Inferior parietal cortex (tissue), 1 donor: ENCODE data around the gene RAB3IL1.

Source experiments
- DNase-seq: peaks from one replicate; pipeline ENCODE4 v3.0.0-alpha.2; 2016; ENCODE audit errors: extremely low spot score

The RAB3IL1 gene

GRCh38 chr11:61919705-61920631, 2.6 kb upstream of the RAB3IL1 start:
- no peak for DNase-seq

- no peak for DNase-seq
Measured at GRCh38 chr11:61918938-61919704, 1.8 kb upstream of the RAB3IL1 start.

GRCh38 chr11:61918251-61918937, 1.0 kb upstream of the RAB3IL1 start:
- no peak for DNase-seq

GRCh38 chr11:61916737-61917333, 531 bp downstream of the RAB3IL1 start:
- DNase-seq, result no peak

- no peak for DNase-seq
Measured at GRCh38 chr11:61914471-61915171, 2.7 kb downstream of the RAB3IL1 start.

GRCh38 chr11:61913699-61914395, 3.5 kb downstream of the RAB3IL1 start:
- DNase-seq, result no peak

- DNase-seq, result no peak
Measured at GRCh38 chr11:61912991-61913698, 4.2 kb downstream of the RAB3IL1 start.

GRCh38 chr11:61912530-61912898, 4.9 kb downstream of the RAB3IL1 start:
- DNase-seq, result no peak

- DNase-seq, result no peak
Measured at GRCh38 chr11:61911701-61912529, 5.5 kb downstream of the RAB3IL1 start.

GRCh38 chr11:61911128-61911700, 6.2 kb downstream of the RAB3IL1 start:
- no peak for DNase-seq

GRCh38 chr11:61910187-61911127, 6.9 kb downstream of the RAB3IL1 start:
- DNase-seq, result no peak

GRCh38 chr11:61908730-61909316, 8.5 kb downstream of the RAB3IL1 start:
- no peak for DNase-seq

GRCh38 chr11:61907871-61908729, 9.3 kb downstream of the RAB3IL1 start:
- no peak for DNase-seq

- no peak for DNase-seq
Measured at GRCh38 chr11:61907282-61907681, 10.1 kb downstream of the RAB3IL1 start.

- no peak for DNase-seq
Measured at GRCh38 chr11:61906522-61906909, 10.8 kb downstream of the RAB3IL1 start.

GRCh38 chr11:61905801-61906521, 11.4 kb downstream of the RAB3IL1 start:
- DNase-seq, result no peak
